Measurements from ENCODE around the gene RGS8. TPM values are rescaled to one million over a fixed set of nuclear protein-coding genes. Genes with fewer than 3 reads are reported as not detected.

RGS8 gene
- polyA plus RNA-seq, 1 of the 3 experiments (the other 2 are of a cell fraction) = not detected

DNA sequence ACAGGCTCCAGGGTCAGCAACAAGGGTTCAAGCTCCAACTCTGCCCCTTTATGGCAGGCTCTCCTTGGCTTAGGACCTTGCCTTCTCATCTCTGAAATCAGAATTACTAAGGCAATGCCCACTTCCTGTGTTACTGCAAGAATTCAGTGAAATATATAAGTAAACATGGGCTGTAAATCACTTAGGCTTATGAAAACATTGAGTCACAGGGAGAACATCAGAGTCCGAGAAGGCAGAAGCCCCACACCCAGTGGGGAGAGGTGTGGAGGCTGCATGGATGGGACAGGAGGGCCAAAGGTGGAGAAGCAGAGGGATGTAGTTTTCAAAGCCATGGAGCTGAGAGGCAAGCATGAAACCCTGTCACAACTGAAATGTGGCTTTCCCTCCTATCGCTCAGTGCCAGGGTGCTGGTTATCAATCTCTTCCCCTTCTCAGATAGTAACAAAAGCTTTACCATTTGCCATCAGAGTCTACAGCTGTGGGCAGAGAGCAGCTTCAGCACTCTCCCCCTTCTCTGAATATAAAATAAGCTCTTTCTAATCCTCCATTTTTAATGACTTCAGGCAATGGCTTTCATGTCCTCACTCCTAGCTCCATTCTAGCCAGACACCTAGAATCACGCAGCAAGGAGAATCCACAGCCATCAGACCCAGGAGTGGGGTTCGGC, 3.4 kb downstream of the RGS8 start:
- H4K20me1 ChIP-seq (ENCODE audit: insufficient read depth) = no peaks in the 10 kb centered on the region
- H3K4me1 ChIP-seq (ENCODE audit: control insufficient read depth in 1 of 2, insufficient read depth in 2 of 2, low read depth in 1 of 2, low read length in 1 of 2) = peaks cover 2 to 6% of the 10 kb centered on the region in 2 experiments; a peak in 1 of 4 replicates
- H3K9ac ChIP-seq = no peak overlapping the region
- DNase-seq = no peak
- 40% methylated on average over 4 of the region's 4 CpGs for WGBS (ENCODE audit: low lambda C conversion rate)
- no peaks in the 10 kb centered on the region for H3F3A ChIP-seq (replicated peaks; ENCODE audit: insufficient read depth)
- TF ChIP-seq SMC3 (IDR thresholded peaks at IDR 0.05; ENCODE audit: low read depth, low read length) (no peak), YY1 (IDR thresholded peaks at IDR 0.05; ENCODE audit: low read depth) (no peak), NRF1 (IDR thresholded peaks at IDR 0.05; ENCODE audit: low read depth, low read length) (no peak), GATA2 (CRISPR knock-in tag; IDR thresholded peaks at IDR 0.05) (no peak), POLR2AphosphoS5 (IDR thresholded peaks at IDR 0.05; ENCODE audit: low read depth, low read length) (no peak), MEF2A (IDR thresholded peaks at IDR 0.05; ENCODE audit: borderline replicate concordance, low read depth) (no peak), TCF12 (IDR thresholded peaks at IDR 0.05) (no peak), RAD21 (IDR thresholded peaks at IDR 0.05; ENCODE audit: low read length) (no peak), GABPA (IDR thresholded peaks at IDR 0.05; ENCODE audit: low read depth) (no peak)
- TF ChIP-seq, protein P1, sequence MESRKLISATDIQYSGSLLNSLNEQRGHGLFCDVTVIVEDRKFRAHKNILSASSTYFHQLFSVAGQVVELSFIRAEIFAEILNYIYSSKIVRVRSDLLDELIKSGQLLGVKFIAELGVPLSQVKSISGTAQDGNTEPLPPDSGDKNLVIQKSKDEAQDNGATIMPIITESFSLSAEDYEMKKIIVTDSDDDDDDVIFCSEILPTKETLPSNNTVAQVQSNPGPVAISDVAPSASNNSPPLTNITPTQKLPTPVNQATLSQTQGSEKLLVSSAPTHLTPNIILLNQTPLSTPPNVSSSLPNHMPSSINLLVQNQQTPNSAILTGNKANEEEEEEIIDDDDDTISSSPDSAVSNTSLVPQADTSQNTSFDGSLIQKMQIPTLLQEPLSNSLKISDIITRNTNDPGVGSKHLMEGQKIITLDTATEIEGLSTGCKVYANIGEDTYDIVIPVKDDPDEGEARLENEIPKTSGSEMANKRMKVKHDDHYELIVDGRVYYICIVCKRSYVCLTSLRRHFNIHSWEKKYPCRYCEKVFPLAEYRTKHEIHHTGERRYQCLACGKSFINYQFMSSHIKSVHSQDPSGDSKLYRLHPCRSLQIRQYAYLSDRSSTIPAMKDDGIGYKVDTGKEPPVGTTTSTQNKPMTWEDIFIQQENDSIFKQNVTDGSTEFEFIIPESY (IDR thresholded peaks at IDR 0.05; ENCODE audit: borderline replicate concordance, low read depth) = no peak
- TF ChIP-seq, protein P2, sequence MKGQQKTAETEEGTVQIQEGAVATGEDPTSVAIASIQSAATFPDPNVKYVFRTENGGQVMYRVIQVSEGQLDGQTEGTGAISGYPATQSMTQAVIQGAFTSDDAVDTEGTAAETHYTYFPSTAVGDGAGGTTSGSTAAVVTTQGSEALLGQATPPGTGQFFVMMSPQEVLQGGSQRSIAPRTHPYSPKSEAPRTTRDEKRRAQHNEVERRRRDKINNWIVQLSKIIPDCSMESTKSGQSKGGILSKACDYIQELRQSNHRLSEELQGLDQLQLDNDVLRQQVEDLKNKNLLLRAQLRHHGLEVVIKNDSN (IDR thresholded peaks at IDR 0.05; ENCODE audit: borderline replicate concordance, low read depth) = no peak
- H2AFZ ChIP-seq (ENCODE audit: low read depth) = no peak overlapping the region
- no peaks in the 10 kb centered on the region for H3K36me3 ChIP-seq (replicated peaks in 1 of 2; ENCODE audit: control insufficient read depth in 1 of 2, insufficient read depth in 2 of 2, low read length in 1 of 2)
- H3K79me2 ChIP-seq (ENCODE audit: insufficient read depth) = no peaks in the 10 kb centered on the region
- ChIA-PET CTCF (interaction anchor here (0.7 to 5.4 kb wide), 6 partner anchors 8 to 953 kb away, joined by 3 to 24 read pairs (median 3); no protein-coding TSS in a partner anchor), POLR2A (no interaction called here)
- no peaks in the 10 kb centered on the region for H3K9me2 ChIP-seq
- H3K27ac ChIP-seq (ENCODE audit: low read depth in 2 of 2, low read length in 1 of 2) = no peak overlapping the region
- no peak overlapping the region for H3K4me2 ChIP-seq
- H3K9me3 ChIP-seq = no peaks in the 10 kb centered on the region
- H3K4me3 ChIP-seq (ENCODE audit: low read depth in 2 of 2, low read length in 1 of 2) = no peak overlapping the region
- no peaks in the 10 kb centered on the region for H3K27me3 ChIP-seq (ENCODE audit: insufficient read depth)

DNA sequence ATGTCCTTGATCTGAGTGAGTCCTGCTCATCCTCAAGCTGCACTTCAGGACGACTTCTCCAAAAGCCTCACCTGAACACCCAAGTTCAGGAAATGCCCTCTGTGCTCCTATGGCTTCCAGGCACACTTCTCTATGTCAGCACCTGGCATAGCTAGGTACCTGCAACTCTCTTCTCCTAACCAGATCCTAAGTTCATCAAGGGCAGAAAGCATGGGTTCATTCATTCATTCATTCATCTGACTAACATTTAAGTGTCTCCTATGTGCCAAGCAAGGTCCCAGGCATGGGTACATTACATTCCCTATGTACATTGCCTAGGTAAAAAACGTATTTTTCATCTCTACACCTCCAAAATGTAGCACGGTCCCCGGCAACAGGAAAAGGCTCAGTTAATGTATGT, 4.0 kb downstream of the RGS8 start:
- Histone ChIP-seq H3K9me3 (no peaks in the 10 kb centered on the region), H3K4me2 (no peak overlapping the region), H3K4me3 (ENCODE audit: low read depth in 2 of 2, low read length in 1 of 2) (no peak overlapping the region), H3K27ac (ENCODE audit: low read depth in 2 of 2, low read length in 1 of 2) (no peak overlapping the region), H3K27me3 (ENCODE audit: insufficient read depth) (no peaks in the 10 kb centered on the region), H3F3A (replicated peaks; ENCODE audit: insufficient read depth) (no peaks in the 10 kb centered on the region), H4K20me1 (ENCODE audit: insufficient read depth) (no peaks in the 10 kb centered on the region), H2AFZ (ENCODE audit: low read depth) (no peak overlapping the region), H3K79me2 (ENCODE audit: insufficient read depth) (no peaks in the 10 kb centered on the region), H3K9ac (no peak overlapping the region), H3K9me2 (no peaks in the 10 kb centered on the region), H3K36me3 (replicated peaks in 1 of 2; ENCODE audit: control insufficient read depth in 1 of 2, insufficient read depth in 2 of 2, low read length in 1 of 2) (no peaks in the 10 kb centered on the region), H3K4me1 (ENCODE audit: control insufficient read depth in 1 of 2, insufficient read depth in 2 of 2, low read depth in 1 of 2, low read length in 1 of 2) (peaks cover 2 to 6% of the 10 kb centered on the region in 2 experiments; a peak in 2 of 4 replicates)
- ChIA-PET CTCF (interaction anchor here (0.7 to 5.4 kb wide), 4 partner anchors 14 to 103 kb away, joined by 3 to 24 read pairs (median 5); no protein-coding TSS in a partner anchor), POLR2A (no interaction called here)
- DNase-seq = no peak
- WGBS (ENCODE audit: low lambda C conversion rate) = 49% methylated on average over 4 of the region's 4 CpGs
- TF ChIP-seq POLR2AphosphoS5 (IDR thresholded peaks at IDR 0.05; ENCODE audit: low read depth, low read length) (no peak), YY1 (IDR thresholded peaks at IDR 0.05; ENCODE audit: low read depth) (no peak), JUND (IDR thresholded peaks at IDR 0.05) (no peak), EP300 (IDR thresholded peaks at IDR 0.05; ENCODE audit: borderline replicate concordance in 1 of 2, low read depth in 1 of 2, low read length in 1 of 2) (no peak), RXRA (IDR thresholded peaks at IDR 0.05; ENCODE audit: borderline replicate concordance, low read depth) (no peak), CHD2 (IDR thresholded peaks at IDR 0.05; ENCODE audit: low read length, partially characterized antibody) (no peak), GABPA (IDR thresholded peaks at IDR 0.05; ENCODE audit: low read depth) (no peak), RCOR1 (IDR thresholded peaks at IDR 0.05; ENCODE audit: low read length) (no peak), NRF1 (IDR thresholded peaks at IDR 0.05; ENCODE audit: low read depth, low read length) (no peak), SMC3 (IDR thresholded peaks at IDR 0.05; ENCODE audit: low read depth, low read length) (no peak), SIN3A (IDR thresholded peaks at IDR 0.05; ENCODE audit: borderline replicate concordance, low read depth, low read length) (no peak)
- TF ChIP-seq, protein P1 (IDR thresholded peaks at IDR 0.05; ENCODE audit: borderline replicate concordance, low read depth) = no peak
- TF ChIP-seq, protein P3, sequence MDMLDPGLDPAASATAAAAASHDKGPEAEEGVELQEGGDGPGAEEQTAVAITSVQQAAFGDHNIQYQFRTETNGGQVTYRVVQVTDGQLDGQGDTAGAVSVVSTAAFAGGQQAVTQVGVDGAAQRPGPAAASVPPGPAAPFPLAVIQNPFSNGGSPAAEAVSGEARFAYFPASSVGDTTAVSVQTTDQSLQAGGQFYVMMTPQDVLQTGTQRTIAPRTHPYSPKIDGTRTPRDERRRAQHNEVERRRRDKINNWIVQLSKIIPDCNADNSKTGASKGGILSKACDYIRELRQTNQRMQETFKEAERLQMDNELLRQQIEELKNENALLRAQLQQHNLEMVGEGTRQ (IDR thresholded peaks at IDR 0.05; ENCODE audit: borderline replicate concordance, low read depth, low read length) = no peak

Data from SK-N-SH (cell line).